Measurements from ENCODE around the gene KRTAP9-4.
"Not testable (repeated sequence)": the region's sequence is repeated elsewhere in the genome, so short reads cannot be mapped to it uniquely, and the experiment has no call there.

The KRTAP9-4 gene

DNA sequence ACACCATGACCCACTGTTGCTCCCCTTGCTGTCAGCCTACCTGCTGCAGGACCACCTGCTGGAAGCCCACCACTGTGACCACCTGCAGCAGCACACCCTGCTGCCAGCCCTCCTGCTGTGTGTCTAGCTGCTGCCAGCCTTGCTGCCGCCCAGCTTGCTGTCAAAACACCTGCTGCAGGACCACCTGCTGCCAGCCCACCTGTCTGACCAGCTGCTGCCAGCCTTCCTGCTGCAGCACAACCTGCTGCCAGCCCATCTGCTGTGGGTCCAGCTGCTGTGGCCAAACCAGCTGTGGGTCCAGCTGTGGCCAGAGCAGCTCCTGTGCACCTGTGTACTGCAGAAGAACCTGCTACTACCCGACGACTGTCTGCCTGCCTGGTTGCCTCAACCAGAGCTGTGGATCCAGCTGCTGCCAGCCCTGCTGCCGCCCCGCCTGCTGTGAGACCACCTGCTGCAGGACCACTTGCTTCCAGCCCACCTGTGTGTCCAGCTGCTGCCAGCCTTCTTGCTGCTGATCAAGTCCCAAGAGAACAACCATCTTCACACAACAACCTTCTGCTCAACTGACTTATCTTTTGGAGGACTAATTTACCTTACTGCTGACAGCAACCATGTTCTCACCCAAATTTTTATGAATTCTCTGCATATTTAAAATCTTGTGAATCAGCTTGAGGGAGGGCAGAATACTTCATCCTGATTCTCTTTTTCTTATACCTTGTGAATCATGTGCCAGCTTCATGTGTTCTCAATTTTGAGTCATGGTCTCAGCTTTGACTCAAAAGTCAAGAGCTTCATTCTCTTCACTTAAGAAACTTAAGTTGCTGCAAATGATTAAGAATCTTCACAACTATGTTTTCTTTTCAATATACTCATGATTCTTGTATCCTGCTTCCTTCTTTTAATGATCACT lies 6.1 kb downstream of the KRTAP9-4 start, which contains the start of gene KRTAP9-9:
KRTAP9-9 (plus strand) TSS at position 4 of the 910 bp plus-strand sequence.
- H3K4me3 ChIP-seq (ENCODE audit: low read depth, low read length); H3K36me3 ChIP-seq (ENCODE audit: control insufficient read depth in 2 of 2, insufficient read depth in 1 of 2, low read length in 2 of 2); H3K4me1 ChIP-seq (ENCODE audit: control insufficient read depth, insufficient read depth, low read length); POLR2A ChIA-PET; H3K9me3 ChIP-seq (ENCODE audit: control insufficient read depth, insufficient read depth, low read depth, low read length); H3K27ac ChIP-seq (ENCODE audit: extremely low read depth, low read depth, low read length): not testable (repeated sequence)
- TF ChIP-seq ZIC2 (tag by site-specific recombination; IDR thresholded peaks at IDR 0.05) (peak; percentile 40), SCRT1 (tag by site-specific recombination; IDR thresholded peaks at IDR 0.05; ENCODE audit: borderline replicate concordance) (peak; percentile 75), SCRT2 (tag by site-specific recombination; IDR thresholded peaks at IDR 0.05) (peak; percentile 73)
- CTCF ChIA-PET, result interaction anchor here (0.6 kb wide), 1 partner anchor 332 kb away, joined by 3 read pairs; no protein-coding TSS in a partner anchor

GRCh38 chr17:41256291-41256685 lies 6.8 kb downstream of the KRTAP9-4 start:
- CTCF ChIA-PET, result no interaction called here
- Histone ChIP-seq H3K4me3 (ENCODE audit: low read depth, low read length) (no peak overlapping the region), H3K4me1 (ENCODE audit: control insufficient read depth, insufficient read depth, low read length) (no peaks in the 10 kb centered on the region), H3K9me3 (ENCODE audit: control insufficient read depth, insufficient read depth, low read depth, low read length) (no peaks in the 10 kb centered on the region), H3K36me3 (ENCODE audit: control insufficient read depth in 2 of 2, insufficient read depth in 1 of 2, low read length in 2 of 2) (no peaks in the 10 kb centered on the region), H3K27ac (ENCODE audit: extremely low read depth, low read depth, low read length) (no peak overlapping the region)
- POLR2A ChIA-PET, result no interaction called here
- TF ChIP-seq SALL2 (tag by site-specific recombination; IDR thresholded peaks at IDR 0.05; ENCODE audit: borderline replicate concordance), result no peak
- TF ChIP-seq ZNF266 (tag by site-specific recombination; IDR thresholded peaks at IDR 0.05; ENCODE audit: low read depth), result no peak
- no peak for TF ChIP-seq ZNF184 (tag by site-specific recombination; IDR thresholded peaks at IDR 0.05)
- no peak for TF ChIP-seq REPIN1 (tag by site-specific recombination; IDR thresholded peaks at IDR 0.05; ENCODE audit: low read depth)

DNA sequence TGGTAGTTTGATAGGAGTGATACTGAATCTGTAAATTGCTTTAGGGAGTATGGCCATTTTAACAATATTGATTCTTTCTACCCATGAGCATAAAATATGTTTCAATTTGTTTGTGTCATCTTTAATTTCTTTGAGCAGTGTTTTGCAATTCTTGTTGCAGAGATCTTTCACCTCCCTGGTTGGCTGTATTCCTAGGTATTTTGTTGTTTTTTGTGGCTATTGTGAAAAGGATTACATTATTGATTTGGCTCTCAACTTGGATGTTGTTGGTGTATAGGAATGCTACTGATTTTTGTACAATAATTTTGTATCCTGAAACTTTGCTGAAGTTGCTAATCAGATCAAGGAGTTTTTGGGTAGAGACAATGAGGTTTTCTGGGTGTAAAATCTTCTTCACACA lies 8.9 kb downstream of the KRTAP9-4 start:
- Histone ChIP-seq H3K27ac (ENCODE audit: extremely low read depth, low read depth, low read length) (no peak overlapping the region), H3K4me3 (ENCODE audit: low read depth, low read length) (no peak overlapping the region), H3K4me1 (ENCODE audit: control insufficient read depth, insufficient read depth, low read length) (no peaks in the 10 kb centered on the region), H3K9me3 (ENCODE audit: control insufficient read depth, insufficient read depth, low read depth, low read length) (no peaks in the 10 kb centered on the region), H3K36me3 (ENCODE audit: control insufficient read depth in 2 of 2, insufficient read depth in 1 of 2, low read length in 2 of 2) (no peaks in the 10 kb centered on the region)
- CTCF ChIA-PET, result no interaction called here
- POLR2A ChIA-PET, result no interaction called here
- TF ChIP-seq SCRT1 (tag by site-specific recombination; IDR thresholded peaks at IDR 0.05; ENCODE audit: borderline replicate concordance) (no peak), ZNF830 (tag by site-specific recombination; IDR thresholded peaks at IDR 0.05; ENCODE audit: low read depth) (no peak), ZNF677 (tag by site-specific recombination; IDR thresholded peaks at IDR 0.05) (no peak), ZNF18 (tag by site-specific recombination; IDR thresholded peaks at IDR 0.05) (no peak), PRDM1 (tag by site-specific recombination; IDR thresholded peaks at IDR 0.05) (no peak), TCF7L2 (IDR thresholded peaks at IDR 0.05; ENCODE audit: borderline replicate concordance, low read depth, low read length) (no peak), ZNF658 (tag by site-specific recombination; IDR thresholded peaks at IDR 0.05) (no peak), ZNF214 (tag by site-specific recombination; IDR thresholded peaks at IDR 0.05; ENCODE audit: borderline replicate concordance) (no peak), ZNF174 (tag by site-specific recombination; IDR thresholded peaks at IDR 0.05) (no peak), ZNF561 (tag by site-specific recombination; IDR thresholded peaks at IDR 0.05; ENCODE audit: borderline replicate concordance) (no peak), ZNF155 (tag by site-specific recombination; IDR thresholded peaks at IDR 0.05) (no peak), MEIS1 (CRISPR knock-in tag; IDR thresholded peaks at IDR 0.05; ENCODE audit: borderline replicate concordance) (no peak), TRIM28 (IDR thresholded peaks at IDR 0.05; ENCODE audit: borderline replicate concordance, low read length) (no peak), YY2 (tag by site-specific recombination; IDR thresholded peaks at IDR 0.05) (no peak), ZFP41 (tag by site-specific recombination; IDR thresholded peaks at IDR 0.05; ENCODE audit: borderline replicate concordance) (no peak)
- TF ChIP-seq, protein P1, sequence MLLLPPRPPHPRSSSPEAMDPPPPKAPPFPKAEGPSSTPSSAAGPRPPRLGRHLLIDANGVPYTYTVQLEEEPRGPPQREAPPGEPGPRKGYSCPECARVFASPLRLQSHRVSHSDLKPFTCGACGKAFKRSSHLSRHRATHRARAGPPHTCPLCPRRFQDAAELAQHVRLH (tag by site-specific recombination; IDR thresholded peaks at IDR 0.05), result no peak
- TF ChIP-seq, protein P2, sequence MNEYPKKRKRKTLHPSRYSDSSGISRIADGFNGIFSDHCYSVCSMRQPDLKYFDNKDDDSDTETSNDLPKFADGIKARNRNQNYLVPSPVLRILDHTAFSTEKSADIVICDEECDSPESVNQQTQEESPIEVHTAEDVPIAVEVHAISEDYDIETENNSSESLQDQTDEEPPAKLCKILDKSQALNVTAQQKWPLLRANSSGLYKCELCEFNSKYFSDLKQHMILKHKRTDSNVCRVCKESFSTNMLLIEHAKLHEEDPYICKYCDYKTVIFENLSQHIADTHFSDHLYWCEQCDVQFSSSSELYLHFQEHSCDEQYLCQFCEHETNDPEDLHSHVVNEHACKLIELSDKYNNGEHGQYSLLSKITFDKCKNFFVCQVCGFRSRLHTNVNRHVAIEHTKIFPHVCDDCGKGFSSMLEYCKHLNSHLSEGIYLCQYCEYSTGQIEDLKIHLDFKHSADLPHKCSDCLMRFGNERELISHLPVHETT (tag by site-specific recombination; IDR thresholded peaks at IDR 0.05), result no peak
- TF ChIP-seq, protein P3, sequence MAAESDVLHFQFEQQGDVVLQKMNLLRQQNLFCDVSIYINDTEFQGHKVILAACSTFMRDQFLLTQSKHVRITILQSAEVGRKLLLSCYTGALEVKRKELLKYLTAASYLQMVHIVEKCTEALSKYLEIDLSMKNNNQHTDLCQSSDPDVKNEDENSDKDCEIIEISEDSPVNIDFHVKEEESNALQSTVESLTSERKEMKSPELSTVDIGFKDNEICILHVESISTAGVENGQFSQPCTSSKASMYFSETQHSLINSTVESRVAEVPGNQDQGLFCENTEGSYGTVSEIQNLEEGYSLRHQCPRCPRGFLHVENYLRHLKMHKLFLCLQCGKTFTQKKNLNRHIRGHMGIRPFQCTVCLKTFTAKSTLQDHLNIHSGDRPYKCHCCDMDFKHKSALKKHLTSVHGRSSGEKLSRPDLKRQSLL (tag by site-specific recombination; IDR thresholded peaks at IDR 0.05), result no peak
- TF ChIP-seq, protein P4, sequence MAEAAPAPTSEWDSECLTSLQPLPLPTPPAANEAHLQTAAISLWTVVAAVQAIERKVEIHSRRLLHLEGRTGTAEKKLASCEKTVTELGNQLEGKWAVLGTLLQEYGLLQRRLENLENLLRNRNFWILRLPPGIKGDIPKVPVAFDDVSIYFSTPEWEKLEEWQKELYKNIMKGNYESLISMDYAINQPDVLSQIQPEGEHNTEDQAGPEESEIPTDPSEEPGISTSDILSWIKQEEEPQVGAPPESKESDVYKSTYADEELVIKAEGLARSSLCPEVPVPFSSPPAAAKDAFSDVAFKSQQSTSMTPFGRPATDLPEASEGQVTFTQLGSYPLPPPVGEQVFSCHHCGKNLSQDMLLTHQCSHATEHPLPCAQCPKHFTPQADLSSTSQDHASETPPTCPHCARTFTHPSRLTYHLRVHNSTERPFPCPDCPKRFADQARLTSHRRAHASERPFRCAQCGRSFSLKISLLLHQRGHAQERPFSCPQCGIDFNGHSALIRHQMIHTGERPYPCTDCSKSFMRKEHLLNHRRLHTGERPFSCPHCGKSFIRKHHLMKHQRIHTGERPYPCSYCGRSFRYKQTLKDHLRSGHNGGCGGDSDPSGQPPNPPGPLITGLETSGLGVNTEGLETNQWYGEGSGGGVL (tag by site-specific recombination; IDR thresholded peaks at IDR 0.05), result no peak
